HG02588 (cell line): ENCODE data around the gene GPBP1L1.

Experiments
- ATAC-seq: cut with Tn5 transposase; IDR thresholded peaks from one replicate; pipeline ENCODE4 v1.9.1; 2021; ENCODE audit warnings: mild to moderate bottlenecking, moderate library complexity; ENCODE audit not compliant: unreplicated experiment

The GPBP1L1 gene

DNA sequence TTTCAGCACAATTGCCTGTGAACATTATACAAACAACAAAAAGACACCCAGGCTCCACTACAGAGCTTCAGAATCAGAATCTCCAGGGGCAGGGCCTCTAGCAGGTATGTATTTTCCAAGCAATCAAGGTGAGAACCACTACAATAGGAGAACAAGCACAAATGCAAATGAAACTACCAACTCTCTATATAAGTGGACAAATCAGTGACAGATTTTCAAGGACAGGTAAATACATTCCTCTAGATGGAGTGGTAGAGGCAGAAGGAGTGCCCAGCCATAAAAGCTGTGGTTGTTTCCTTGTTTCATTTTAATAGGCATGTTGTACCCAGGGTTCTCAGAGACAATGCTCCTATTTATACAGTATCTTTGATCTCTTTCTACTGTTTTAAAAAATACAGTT lies 42.4 kb downstream of the GPBP1L1 start:
- ATAC-seq: no peak

- no peak for ATAC-seq
These were observed 43.0 kb downstream of the GPBP1L1 start for GRCh38 chr1:45643321-45643720.

GRCh38 chr1:45640293-45640692 lies 46.0 kb downstream of the GPBP1L1 start:
- no peak for ATAC-seq

DNA sequence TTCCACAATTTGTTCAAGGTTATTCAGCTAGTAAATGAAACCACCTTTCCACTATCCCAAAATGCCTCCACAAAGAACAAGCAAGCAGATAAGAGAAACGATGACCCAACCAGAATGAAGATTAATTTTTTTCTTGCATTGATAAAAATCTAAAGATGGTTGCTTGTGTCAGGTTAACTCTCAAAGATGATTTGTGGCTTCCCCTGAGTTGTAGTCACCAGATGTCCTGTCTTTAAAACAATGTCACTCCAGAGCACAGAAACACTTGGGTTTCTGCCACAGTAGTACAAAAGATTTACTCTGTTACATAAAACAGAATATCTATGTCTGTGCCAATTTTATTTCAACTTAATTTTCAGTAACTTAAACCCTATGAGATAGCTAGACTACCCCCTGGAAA lies 51.1 kb downstream of the GPBP1L1 start:
- ATAC-seq: no peak

GRCh38 chr1:45630429-45630828 lies 55.9 kb downstream of the GPBP1L1 start:
- no peak for ATAC-seq

DNA sequence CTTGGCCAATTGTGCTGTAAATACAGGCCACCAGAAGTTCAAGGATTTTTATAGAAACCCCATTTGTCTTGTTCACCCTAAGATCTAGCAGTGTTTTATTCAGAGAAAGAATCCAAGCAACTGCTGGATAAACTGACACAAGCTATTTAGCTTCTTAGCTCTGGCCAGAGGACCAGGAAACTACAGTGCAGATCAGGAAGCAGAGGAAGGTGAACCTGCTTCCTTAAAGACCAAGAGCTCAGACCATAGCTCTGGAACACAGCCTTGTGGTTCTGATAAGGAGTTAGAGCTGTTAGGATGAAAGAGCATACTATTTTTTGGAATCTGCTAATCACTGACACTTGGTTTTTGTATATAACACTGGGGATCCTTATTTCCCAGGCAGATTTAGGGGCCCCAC lies 57.3 kb downstream of the GPBP1L1 start:
- ATAC-seq: no peak

- ATAC-seq: no peak
These were observed 62.4 kb downstream of the GPBP1L1 start, which contains the start of gene CCDC17 for GRCh38 chr1:45623972-45624371. TSS of gene CCDC17 (minus strand) at chr1:45624054. CDS start at chr1:45623909, 145 bp downstream.

DNA sequence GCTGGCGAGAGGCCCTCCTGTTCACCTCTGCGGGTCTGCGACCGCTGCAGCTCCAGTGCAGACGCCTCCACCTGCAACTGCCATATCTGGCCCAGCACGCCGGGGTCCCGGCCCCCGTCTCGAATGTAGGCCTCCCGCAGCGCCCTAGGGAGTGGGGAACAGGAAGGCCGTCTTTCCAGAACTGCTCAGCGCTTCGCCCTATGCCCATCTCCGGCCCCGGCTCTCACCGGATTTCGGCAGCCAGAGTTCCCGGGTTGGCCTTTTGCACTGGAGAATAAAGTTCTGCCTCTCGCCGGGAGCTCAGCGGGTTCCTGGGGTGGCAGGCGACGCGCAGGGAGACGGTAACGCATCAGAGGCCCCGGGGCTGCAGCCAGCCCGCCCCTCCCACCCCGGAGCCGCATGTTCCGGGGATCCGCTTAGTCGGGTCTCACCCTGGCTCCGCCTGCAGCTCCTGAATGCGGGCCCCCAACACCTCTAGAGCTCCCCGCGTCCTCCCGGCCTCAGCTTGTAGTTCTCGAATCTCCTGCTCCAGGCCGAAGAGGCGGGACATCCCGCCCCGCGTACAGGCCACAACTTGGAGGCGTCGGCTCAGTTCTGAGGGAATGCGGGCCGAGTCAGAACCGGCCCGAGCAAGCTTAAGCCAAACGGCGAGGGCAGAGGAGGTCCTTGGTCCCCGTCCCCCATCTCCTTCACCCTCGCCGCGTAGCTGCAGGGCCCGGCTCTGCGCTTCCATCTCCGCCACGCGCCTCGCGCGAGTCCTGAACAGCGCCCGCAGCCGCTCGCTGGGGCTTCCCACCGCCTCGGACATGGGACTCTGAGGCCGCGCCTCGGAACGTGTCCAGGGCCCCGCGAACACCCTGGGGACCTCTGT lies 63.6 kb downstream of the GPBP1L1 start:
- no peak for ATAC-seq

DNA sequence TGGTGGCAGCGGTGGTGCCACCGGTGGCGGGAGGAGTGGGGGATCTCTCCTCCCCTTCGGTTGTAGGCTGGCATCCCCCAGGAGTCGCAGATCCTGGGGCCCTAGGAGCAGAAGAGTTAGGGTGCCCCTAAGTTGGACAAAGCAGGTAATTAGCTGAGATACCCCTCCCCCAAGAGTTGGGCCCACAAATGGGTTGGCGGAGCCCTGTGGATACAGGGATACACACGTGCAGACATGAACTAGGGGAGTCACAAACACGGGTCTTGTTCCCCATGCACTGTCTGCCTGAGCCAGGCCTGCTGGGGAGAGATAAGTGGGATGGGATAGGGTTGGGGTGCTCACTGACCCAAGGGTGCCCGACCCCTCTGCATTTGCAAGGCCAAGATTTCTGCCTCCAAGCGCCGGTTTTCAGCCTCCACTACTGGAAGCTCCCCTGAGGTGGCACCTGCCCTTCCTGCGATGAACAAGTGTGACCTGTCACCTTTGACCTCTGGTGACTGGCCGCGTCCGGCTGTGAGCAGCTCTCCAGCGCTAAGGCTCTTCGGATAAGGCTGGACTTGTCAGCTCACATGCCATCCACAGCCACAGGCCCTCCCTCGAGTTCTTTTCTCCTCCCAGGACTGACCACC lies 64.3 kb downstream of the GPBP1L1 start:
- ATAC-seq: no peak

DNA sequence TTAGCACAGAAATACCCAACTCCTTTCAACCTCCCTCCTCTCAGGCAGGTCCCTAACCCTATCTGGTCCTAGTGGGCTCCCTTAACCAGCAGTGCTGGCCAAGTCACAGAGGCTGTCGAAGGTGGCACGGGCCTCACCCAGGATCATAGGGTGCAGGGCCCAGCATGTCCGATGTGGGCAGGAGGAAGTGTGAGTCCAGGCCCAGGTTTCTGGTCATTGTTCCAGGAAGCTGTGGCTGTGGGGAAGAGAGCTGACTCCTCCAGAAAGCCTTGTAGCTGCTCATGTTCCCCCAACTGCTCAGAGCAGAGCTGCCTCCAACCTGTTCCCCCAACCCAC lies 64.9 kb downstream of the GPBP1L1 start:
- ATAC-seq: no peak

DNA sequence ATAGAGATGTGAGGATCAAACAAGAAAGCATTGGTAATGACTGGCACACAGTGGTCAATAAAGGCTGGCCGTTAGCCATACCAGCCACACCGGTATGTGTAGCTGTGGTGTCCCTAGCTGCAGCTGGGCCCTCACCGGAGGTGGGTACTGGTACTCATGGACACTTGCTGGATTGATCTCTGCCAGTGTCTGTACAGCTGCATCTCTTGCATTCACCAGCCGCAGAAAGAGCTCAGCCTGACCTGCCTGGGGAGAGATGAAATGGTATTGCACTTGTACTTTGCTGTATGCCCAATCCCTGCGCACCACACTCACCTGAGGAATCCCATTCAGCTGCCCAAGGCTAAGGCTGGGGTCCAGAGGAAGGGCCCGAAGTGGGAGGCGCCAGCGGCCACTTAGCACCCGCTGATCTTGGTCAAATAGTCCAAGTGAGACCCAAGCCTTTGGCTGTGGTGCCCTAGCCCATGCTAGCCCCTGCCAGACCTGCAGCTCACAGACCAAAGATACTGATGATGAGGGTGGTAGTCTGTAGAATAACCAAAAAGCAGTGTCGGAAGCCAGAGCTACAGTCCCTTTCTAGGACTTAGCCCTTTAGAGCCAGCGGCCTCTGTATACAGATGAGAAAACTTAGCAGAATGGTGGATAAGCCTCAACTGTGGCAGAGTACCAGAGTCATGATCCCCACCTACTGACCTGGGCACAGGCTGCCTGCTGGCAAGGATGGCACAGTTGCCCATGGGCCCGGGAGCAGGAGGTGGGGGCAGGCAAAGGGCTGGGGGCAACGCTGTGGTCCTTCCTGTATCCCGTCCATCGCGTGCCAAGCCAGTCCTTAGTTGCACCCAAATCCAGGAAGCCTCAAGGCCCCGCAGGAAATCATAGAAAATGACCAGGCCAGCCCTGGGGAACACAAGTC lies 65.5 kb downstream of the GPBP1L1 start:
- ATAC-seq: no peak

- no peak for ATAC-seq
These were observed 67.0 kb downstream of the GPBP1L1 start for GRCh38 chr1:45619149-45619921.

- no peak for ATAC-seq
These were observed 68.7 kb downstream of the GPBP1L1 start for GRCh38 chr1:45617618-45618017.

- no peak for ATAC-seq
These were observed 70.4 kb downstream of the GPBP1L1 start for GRCh38 chr1:45615885-45616284.

DNA sequence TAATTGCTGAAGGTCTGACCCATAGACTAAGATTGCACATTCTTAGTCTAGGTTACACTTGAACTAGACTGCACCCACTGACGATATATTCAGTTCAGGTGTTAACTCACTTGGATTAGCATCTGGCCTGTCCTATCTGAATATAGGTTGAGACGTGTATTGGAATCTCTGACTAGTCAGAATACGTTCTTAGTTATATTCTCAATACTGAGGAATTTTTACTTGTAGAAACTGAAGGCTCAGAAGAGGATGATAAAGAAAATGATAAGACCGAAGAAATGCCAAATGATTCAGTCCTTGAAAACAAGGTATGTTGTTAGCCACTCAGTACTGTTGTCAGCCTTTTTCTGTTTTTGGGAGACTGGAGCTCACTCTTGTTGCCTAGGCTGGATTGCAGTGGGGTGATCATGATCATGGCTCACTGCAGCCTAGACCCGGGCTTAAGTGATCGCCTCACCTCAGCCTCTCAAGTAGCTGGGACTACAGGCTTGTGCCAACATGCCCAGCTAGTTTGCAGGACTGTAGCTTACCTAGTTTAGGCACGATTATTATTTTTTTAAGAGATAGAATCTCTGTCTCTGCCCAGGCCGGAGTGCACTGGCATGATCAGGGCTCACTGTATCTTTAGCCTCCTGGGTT lies 73.3 kb downstream of the GPBP1L1 start:
- no peak for ATAC-seq

DNA sequence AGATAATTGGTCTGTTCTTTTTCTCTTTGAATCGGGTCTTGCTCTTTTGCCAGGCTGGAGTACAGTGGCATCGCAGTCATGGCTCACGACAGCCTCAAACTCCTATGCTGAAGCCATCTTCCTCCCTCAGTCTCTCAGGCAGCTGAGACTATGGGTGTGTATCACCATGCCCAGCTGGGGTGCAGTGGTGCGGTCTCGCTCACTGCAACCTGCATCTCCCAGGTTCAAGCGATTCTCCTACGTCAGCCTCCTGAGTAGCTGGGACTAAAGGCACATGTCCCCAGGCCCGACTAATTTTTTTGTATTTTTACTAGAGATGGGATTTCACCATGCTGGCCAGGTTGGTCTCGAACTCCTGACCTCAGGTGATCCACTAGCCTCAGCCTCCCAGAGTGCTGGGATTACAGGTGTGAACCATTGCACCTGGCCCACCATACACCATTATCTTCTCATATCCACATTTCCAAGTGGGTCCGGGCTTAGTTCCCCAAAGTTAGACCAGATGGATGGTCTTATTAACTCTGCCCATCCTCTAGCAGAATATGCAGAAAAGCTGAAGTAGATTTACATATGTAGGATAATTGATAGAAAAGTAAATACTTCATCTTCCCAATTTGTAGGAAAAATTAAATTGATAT lies 75.6 kb downstream of the GPBP1L1 start:
- ATAC-seq: no peak

DNA sequence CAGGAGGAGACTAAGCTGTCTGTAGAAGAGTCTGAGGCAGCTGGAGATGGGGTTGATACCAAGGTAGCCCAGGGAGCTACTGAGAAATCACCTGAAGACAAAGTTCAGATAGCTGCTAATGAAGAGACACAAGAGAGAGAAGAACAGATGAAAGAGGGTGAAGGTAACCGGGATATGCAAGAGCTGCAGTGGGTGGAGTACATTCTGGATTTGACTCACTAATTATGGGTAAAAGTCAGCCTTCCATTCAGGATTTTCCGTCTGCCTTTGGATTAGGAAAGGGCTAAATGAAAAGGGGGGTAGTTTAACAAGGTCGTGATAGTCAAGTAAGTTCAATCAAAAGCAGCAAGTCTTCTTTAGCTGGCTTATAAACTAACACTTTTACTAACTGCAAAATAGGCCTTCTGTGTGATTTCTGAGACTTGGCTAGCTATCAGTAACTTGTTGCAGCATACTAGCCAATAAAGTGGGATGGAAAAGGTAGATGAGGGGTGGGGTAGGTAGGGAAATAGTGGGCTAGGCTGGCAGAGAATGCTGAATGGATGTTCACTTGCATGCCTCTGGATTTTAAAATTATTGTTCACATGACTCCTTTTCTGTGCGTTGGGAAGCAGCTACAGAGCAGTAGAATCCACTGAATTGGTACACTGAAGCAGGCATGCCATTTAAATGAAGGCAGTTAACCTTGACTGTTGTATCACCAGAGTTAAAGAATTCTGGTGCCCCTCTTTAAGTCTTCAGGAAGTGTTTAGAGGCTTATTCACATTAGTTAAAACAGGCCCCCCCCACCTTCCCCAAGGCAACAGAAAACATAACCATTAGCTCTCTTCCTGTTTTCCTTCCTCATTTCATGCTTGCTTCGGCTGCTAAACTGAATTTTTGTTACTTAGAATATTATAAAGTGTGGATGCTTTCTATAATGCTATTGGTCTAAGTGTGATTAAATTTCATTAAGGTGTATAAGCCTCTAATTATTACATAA lies 77.9 kb downstream of the GPBP1L1 start:
- ATAC-seq: no peak

DNA sequence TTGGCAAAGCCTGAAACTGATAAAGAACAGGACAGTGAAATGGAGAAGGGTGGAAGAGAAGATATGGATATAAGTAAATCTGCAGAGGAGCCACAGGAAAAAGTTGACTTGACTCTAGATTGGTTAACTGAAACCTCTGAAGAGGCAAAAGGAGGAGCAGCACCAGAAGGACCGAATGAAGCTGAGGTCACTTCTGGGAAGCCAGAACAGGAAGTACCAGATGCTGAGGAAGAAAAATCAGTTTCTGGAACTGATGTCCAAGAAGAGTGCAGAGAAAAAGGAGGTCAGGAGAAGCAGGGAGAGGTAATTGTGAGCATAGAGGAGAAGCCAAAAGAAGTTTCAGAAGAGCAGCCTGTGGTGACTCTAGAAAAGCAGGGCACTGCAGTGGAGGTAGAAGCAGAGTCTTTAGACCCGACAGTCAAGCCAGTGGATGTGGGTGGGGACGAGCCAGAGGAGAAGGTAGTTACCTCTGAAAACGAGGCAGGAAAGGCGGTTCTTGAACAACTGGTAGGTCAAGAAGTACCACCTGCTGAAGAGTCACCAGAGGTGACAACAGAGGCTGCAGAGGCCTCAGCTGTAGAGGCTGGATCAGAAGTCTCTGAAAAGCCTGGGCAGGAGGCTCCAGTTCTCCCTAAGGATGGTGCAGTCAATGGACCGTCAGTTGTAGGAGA lies 78.8 kb downstream of the GPBP1L1 start:
- no peak for ATAC-seq
